GM12878 (cell line): ENCODE results near the gene PIMREG. TPM values are rescaled to one million over a fixed set of nuclear protein-coding genes. Genes with fewer than 3 reads are reported as not detected.

Source experiments
- ATAC-seq: fragments of 200-7000 bp; cut with Tn5 transposase; 3 replicates; pipeline ENCODE4 v1.9.1; 2020; ENCODE audit warnings: mild to moderate bottlenecking, moderate library complexity
- BruUV-seq: library from RNA; stranded (reverse); fragments of 400-500 nt; replicated peaks from 2 replicates; lab custom pipeline; 2021; lab: Mats Ljungman, UMichigan
- CTCF ChIA-PET: fragments of 300-600 bp; sonication (Branson Sonifier 250); formaldehyde crosslinking; extraction: SDS; loops from one replicate; lab custom pipeline; 2021; ENCODE audit warnings: inconsistent platforms; lab: Yijun Ruan, JAX
- POLR2A ChIA-PET: fragments of 350-600 bp; formaldehyde crosslinking; extraction: SDS; loops from one replicate; lab custom pipeline; 2021; ENCODE audit warnings: inconsistent platforms; lab: Charles Lee
- RAD21 ChIA-PET: fragments of 300-600 bp; sonication (Branson Sonifier 250); formaldehyde crosslinking; loops from one replicate; lab custom pipeline; 2023; ENCODE audit warnings: antibody characterized with exemption; ENCODE audit not compliant: unreplicated experiment; lab: Charles Lee
- SMC1A ChIA-PET: fragments of 300-600 bp; sonication (Branson Sonifier 250); formaldehyde crosslinking; loops from one replicate; lab custom pipeline; 2023; ENCODE audit not compliant: unreplicated experiment, uncharacterized antibody; lab: Charles Lee
- DNase-seq: peaks from one replicate; pipeline ENCODE4 v3.0.0-alpha.2; 2011; ENCODE audit warnings: low read depth, low spot score
- FAIRE-seq: peaks from 3 replicates; lab custom pipeline; 2011; peaks lifted over from hg19 to GRCh38; lab: Jason Lieb, UNC
- H2AFZ ChIP-seq: 2 replicates; pipeline ENCODE4 v1.6.0; 2011; ENCODE audit warnings: low read depth, low read length, control low read depth; ENCODE audit not compliant: control insufficient read depth
- H3K27ac ChIP-seq: 2 replicates; pipeline ENCODE4 v1.5.1; 2011; ENCODE audit warnings: control low read depth; ENCODE audit not compliant: control insufficient read depth, insufficient read depth
- H3K27me3 ChIP-seq, 2 experiments: replicated peaks in 1 of 2; 2 replicates each; pipeline versions ENCODE4 v1.6.0 to v1.6.1; 2011; ENCODE audit warnings: low read length in 1 of 2; ENCODE audit not compliant: control insufficient read depth in 2 of 2, insufficient read depth in 2 of 2
- H3K36me3 ChIP-seq, 2 experiments: 2 replicates each; pipeline ENCODE4 v1.5.1; 2011; ENCODE audit warnings: low read length in 1 of 2; ENCODE audit not compliant: control insufficient read depth in 2 of 2, insufficient read depth in 2 of 2
- H3K4me1 ChIP-seq: 2 replicates; pipeline ENCODE4 v1.6.1; 2011; ENCODE audit warnings: mild to moderate bottlenecking, low read length, moderate library complexity, mixed read lengths; ENCODE audit not compliant: control insufficient read depth, insufficient read depth
- H3K4me2 ChIP-seq: 2 replicates; pipeline ENCODE4 v1.6.0; 2011; ENCODE audit warnings: control low read depth; ENCODE audit not compliant: control insufficient read depth, insufficient read depth
- H3K4me3 ChIP-seq: fragments of 200-600 bp; sonication (generic); 2 replicates; pipeline ENCODE4 v1.5.1; 2016
- H3K79me2 ChIP-seq: 2 replicates; pipeline ENCODE4 v1.6.0; 2011; ENCODE audit warnings: low read length; ENCODE audit not compliant: control insufficient read depth, insufficient read depth
- H3K9ac ChIP-seq: 2 replicates; pipeline ENCODE4 v1.8.0; 2011; ENCODE audit warnings: low read length, control low read depth, mixed read lengths; ENCODE audit not compliant: control insufficient read depth, insufficient read depth
- H3K9me3 ChIP-seq: replicated peaks from 3 replicates; pipeline ENCODE4 v1.5.1; 2011; ENCODE audit warnings: mild to moderate bottlenecking, low read length; ENCODE audit not compliant: control insufficient read depth, insufficient read depth
- H4K20me1 ChIP-seq: 2 replicates; pipeline ENCODE4 v1.6.0; 2011; ENCODE audit not compliant: control insufficient read depth, insufficient read depth
- BHLHE40 ChIP-seq, 2 experiments: fragments of 450-650 bp in 1 of 2; IDR thresholded peaks; 2 replicates each; pipeline ENCODE4 v1.6.1; 2011 to 2017; ENCODE audit warnings: low read depth in 2 of 2, borderline replicate concordance in 1 of 2, improper control_type of control experiment in 1 of 2, low read length in 1 of 2, mild to moderate bottlenecking in 1 of 2
- EP300 ChIP-seq, 2 experiments: fragments of 150-350 bp in 1 of 2; IDR thresholded peaks; 2 replicates each; pipeline ENCODE4 v1.6.1; 2011 to 2012; ENCODE audit warnings: low read depth in 2 of 2, low read length in 2 of 2, borderline replicate concordance in 1 of 2, improper control_type of control experiment in 1 of 2, inconsistent platforms in 1 of 2; ENCODE audit not compliant: control insufficient read depth in 1 of 2
- FOXK2 ChIP-seq: fragments of 450-650 bp; IDR thresholded peaks from 2 replicates; pipeline ENCODE4 v1.6.1; 2017; ENCODE audit warnings: mild to moderate bottlenecking, moderate library complexity
- JUND ChIP-seq: IDR thresholded peaks from 2 replicates; pipeline ENCODE4 v1.6.1; 2012; ENCODE audit warnings: low read depth, mild to moderate bottlenecking, low read length, improper control_type of control experiment, moderate library complexity
- KDM1A ChIP-seq: fragments of 200-600 bp; sonication (generic); IDR thresholded peaks from 2 replicates; pipeline ENCODE4 v1.6.1; 2016; ENCODE audit warnings: borderline replicate concordance
- MLLT1 ChIP-seq: fragments of 450-650 bp; IDR thresholded peaks from 2 replicates; pipeline ENCODE4 v1.6.1; 2016; ENCODE audit warnings: mild to moderate bottlenecking
- MTA3 ChIP-seq: IDR thresholded peaks from 2 replicates; pipeline ENCODE4 v1.6.1; 2012; ENCODE audit warnings: low read length, inconsistent platforms, borderline replicate concordance
- NFIC ChIP-seq: IDR thresholded peaks from 2 replicates; pipeline ENCODE4 v1.6.1; 2012; ENCODE audit warnings: low read depth, mild to moderate bottlenecking, inconsistent platforms, low read length, moderate library complexity
- NR2C1 ChIP-seq: fragments of 450-650 bp; IDR thresholded peaks from 2 replicates; pipeline ENCODE4 v1.6.1; 2017; ENCODE audit warnings: antibody characterized with exemption, mild to moderate bottlenecking, moderate library complexity
- POLR2A ChIP-seq: IDR thresholded peaks from 2 replicates; pipeline ENCODE4 v1.6.1; 2011; ENCODE audit warnings: low read depth, mild to moderate bottlenecking, low read length
- RCOR1 ChIP-seq: conservative IDR thresholded peaks from 2 replicates; pipeline ENCODE4 v1.6.1; 2012; ENCODE audit warnings: low read depth, low read length, improper control_type of control experiment
- SMAD1 ChIP-seq: fragments of 450-650 bp; IDR thresholded peaks from 2 replicates; pipeline ENCODE4 v1.6.1; 2018; ENCODE audit warnings: mild to moderate bottlenecking, low read depth; ENCODE audit not compliant: partially characterized antibody
- TARDBP ChIP-seq: IDR thresholded peaks from 2 replicates; pipeline ENCODE4 v1.6.1; 2016; ENCODE audit warnings: borderline replicate concordance
- ZBTB33 ChIP-seq: fragments of 450-650 bp; IDR thresholded peaks from 2 replicates; pipeline ENCODE4 v1.6.1; 2017; ENCODE audit warnings: mild to moderate bottlenecking
- WGBS: methylation state at CpG from one replicate; pipeline ENCODE4 v1.1.6; 2016; ENCODE audit warnings: low lambda C conversion rate; ENCODE audit not compliant: insufficient replicate concordance, insufficient coverage; ENCODE audit errors: missing lambda C conversion rate; 5-methylcytosine and 5-hydroxymethylcytosine counted together
- in situ Hi-C: fragments of 300-500 bp; cut with MboI; formaldehyde crosslinking; loops from 9 replicates; pipeline ENCODE4 v1.14.3; 2018; ENCODE audit warnings: mixed read lengths
- intact Hi-C: fragments of 100-400 bp; cut with micrococcal nuclease; formaldehyde crosslinking; loops from one replicate; pipeline ENCODE4 v1.14.2; 2022; ENCODE audit not compliant: unreplicated experiment
- polyA plus RNA-seq, 11 experiments: library from polyadenylated mRNA; depleted of rRNA in 4 of 11; unstranded in 6 of 11; stranded (reverse) in 5 of 11; fragments of >200 nt; fragmentation: Nextera tagmentation in 4 of 11; fragmentation: Illumina TruSeq in 1 of 11; extraction: Ambion mirVana in 4 of 11; extraction: Trizol in 1 of 11; gene quantifications; 1 replicate in 1 of 11; 2 replicates in 10 of 11; pipeline versions ENCODE4 v1.2.1 to v1.2.3, GENCODE V29; 2011 to 2016; ENCODE audit warnings: inconsistent platforms in 2 of 11, missing spikeins in 2 of 11, low read depth in 1 of 11
- total RNA-seq, 4 experiments: library from RNA; depleted of rRNA in 3 of 4; stranded (reverse); fragments of >200 nt in 3 of 4; fragmentation: Illumina TruSeq in 1 of 4; extraction: Trizol in 1 of 4; gene quantifications; 2 replicates each; pipeline versions ENCODE4 v1.2.1 to v1.2.3, GENCODE V29; 2013 to 2021

PIMREG gene
- total and polyA plus RNA-seq, 10 of the 15 experiments (the other 5 are each of a cell fraction or from before 2014, with no cell fraction given), result 2.8 to 35.8 (median 25.2) TPM

GRCh38 chr17:6450926-6451832 is 6.9 kb downstream of the PIMREG start (continued):
- TF ChIP-seq NFIC, result peak; percentile 33; the same call in 1 of the 2 replicates
- peak; percentile 18 to 47; a peak in 2 of 4 replicates for TF ChIP-seq BHLHE40 (IDR thresholded peaks at IDR 0.05; ENCODE audit: borderline replicate concordance in 1 of 2, low read depth in 2 of 2, low read length in 1 of 2)

- ChIA-PET POLR2A (interaction anchor here (0.5 kb wide), 1 partner anchor 1230 kb away, joined by 3 read pairs; no protein-coding TSS in a partner anchor), SMC1A (no interaction called here), CTCF (interaction anchor here (1.2 to 1.5 kb wide), 2 partner anchors 20 to 163 kb away, joined by 3 read pairs; no protein-coding TSS in a partner anchor), RAD21 (interaction anchor here (0.7 kb wide), 1 partner anchor 196 kb away, joined by 3 read pairs; no protein-coding TSS in a partner anchor)
- Histone ChIP-seq H3K9ac (no peak overlapping the region), H3K27me3 (no peaks in the 10 kb centered on the region; a peak in 1 of 4 replicates), H3K4me3 (no peak overlapping the region), H4K20me1 (no peaks in the 10 kb centered on the region), H3K79me2 (no peaks in the 10 kb centered on the region), H3K9me3 (no peaks in the 10 kb centered on the region), H3K4me1 (peaks cover 43% of the 10 kb centered on the region), H3K4me2 (peak overlapping the region; percentile 11; the same call in 1 of the 2 replicates), H2AFZ (no peak overlapping the region), H3K27ac (no peak overlapping the region), H3K36me3 (peaks cover 0 to 3% of the 10 kb centered on the region in 2 experiments; a peak in 1 of 4 replicates)
- 45% methylated on average over 10 of the region's 10 CpGs for WGBS
- no TSS peak for BruUV-seq
- in situ Hi-C loops, result no loop called here
- intact Hi-C loops, result no loop called here
- DNase-seq, result no peak
- peak; percentile 32; the same call in 2 of the 3 replicates for ATAC-seq
- FAIRE-seq, result peak; percentile 97
- TF ChIP-seq TARDBP (no peak), POLR2A (no peak), SMAD1 (no peak), KDM1A (no peak), MTA3 (no peak), EP300 (IDR thresholded peaks at IDR 0.05; ENCODE audit: borderline replicate concordance in 1 of 2, control insufficient read depth in 1 of 2, low read depth in 2 of 2, low read length in 2 of 2) (no peak), JUND (no peak), FOXK2 (no peak), ZBTB33 (no peak), NR2C1 (no peak), RCOR1 (no peak), MLLT1 (0 out of 2 replicates have a peak, but pooled peaks have one; percentile 54)
These were observed 8.4 kb downstream of the PIMREG start for GRCh38 chr17:6452471-6453266.
